ENCODE data around the gene UBE3B.

Gene UBE3B

DNA sequence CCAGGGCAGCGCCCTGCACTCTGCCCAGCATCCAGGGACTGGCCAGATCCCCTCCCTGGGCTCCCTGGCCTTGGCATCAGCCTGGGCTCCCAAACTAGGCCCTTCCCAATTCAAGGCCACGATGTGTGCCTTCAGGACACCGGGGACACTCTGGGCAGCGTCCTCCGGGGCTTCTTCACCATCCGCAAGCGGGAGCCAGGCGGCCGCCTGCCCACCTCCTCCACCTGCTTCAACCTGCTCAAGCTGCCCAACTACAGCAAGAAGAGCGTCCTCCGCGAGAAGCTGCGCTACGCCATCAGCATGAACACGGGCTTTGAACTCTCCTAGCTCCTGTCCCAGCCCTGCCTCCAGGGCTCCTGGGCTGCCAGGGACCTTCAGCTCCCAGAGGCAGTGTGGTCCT, 57.0 kb downstream of the UBE3B start:
- TF ChIP-seq CTCF (IDR thresholded peaks at IDR 0.05; ENCODE audit: borderline replicate concordance, insufficient read depth, low read depth, low read length) = no peak

DNA sequence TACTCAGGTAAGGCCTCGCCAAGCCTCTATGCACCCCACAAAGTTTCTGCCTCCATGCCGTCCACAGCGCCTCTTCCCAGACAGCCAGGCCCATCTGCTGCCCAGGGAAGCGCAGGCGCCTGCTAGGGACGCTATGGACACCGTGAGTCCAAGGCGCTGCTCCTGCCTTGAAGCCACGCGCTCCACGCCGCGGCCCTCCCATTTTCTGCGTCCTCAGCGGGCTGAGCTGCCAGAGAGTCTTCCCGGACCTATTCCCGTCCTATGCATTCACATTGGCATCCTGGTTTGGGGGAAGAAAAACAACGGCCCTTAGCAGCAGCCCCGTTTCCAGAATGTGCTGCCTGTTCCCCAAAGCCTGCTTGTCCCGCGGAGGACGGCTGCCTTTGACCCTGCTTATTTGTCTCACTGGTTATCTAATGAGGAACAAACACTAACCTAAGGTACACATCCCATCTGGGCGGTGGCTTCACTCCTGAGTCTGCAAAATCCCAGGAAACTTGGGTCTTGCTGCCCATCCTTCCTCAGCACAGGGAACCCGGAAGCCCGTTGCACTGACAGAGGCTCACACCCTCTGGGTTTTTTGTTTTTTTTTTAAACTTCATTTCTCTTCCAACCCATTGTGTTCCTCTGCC, 57.9 kb downstream of the UBE3B start:
- no peak for TF ChIP-seq CTCF (IDR thresholded peaks at IDR 0.05; ENCODE audit: borderline replicate concordance, insufficient read depth, low read depth, low read length)
- H3K4me3 ChIP-seq (ENCODE audit: low read depth, low read length) = no peak overlapping the region

More for the DNA sequence above, 57.0 kb downstream of the UBE3B start:
- no peak overlapping the region for H3K4me3 ChIP-seq (ENCODE audit: low read depth, low read length)

DNA sequence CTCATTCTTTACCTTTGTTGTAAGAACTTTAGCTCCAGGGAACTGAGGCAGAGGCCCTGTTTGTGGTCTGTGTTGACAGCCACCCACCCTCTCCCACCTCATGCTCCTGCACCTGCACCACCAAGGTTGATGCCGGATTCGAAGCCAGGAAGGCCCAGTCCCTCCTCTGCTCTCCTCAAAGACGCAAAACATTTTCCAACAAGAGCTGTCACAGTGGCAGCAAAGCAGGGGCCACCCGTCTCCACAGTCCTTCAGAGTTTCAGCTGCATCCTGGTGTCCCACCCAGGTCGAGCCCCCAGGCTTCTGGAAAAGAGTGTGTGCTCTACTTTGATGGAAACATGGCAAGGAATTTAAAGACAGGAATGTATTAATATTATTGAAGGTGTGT, 58.4 kb downstream of the UBE3B start:
- TF ChIP-seq CTCF (IDR thresholded peaks at IDR 0.05; ENCODE audit: borderline replicate concordance, insufficient read depth, low read depth, low read length) = no peak
- no peak overlapping the region for H3K4me3 ChIP-seq (ENCODE audit: low read depth, low read length)

DNA sequence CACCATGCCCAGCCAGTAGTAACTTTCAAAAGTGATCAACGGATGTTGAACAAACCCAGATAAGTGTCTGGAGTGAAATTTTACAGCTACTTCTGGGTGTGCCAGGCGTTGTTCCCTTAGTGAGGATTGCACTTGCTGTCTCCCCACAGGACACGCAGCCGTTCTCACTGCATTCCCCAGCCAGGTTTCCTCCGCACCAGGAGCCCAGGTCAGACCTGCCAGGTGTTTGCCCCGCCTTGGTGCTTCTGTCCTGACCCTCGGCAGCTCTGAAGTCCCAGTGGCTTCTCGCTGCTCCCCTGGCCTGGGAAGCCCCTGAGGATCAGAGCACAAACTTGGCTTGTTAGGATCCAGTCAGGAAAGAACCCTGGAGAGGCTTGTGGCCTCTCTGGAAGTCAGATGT, 59.7 kb downstream of the UBE3B start:
- no peak for TF ChIP-seq CTCF (IDR thresholded peaks at IDR 0.05; ENCODE audit: borderline replicate concordance, insufficient read depth, low read depth, low read length)
- no peak overlapping the region for H3K4me3 ChIP-seq (ENCODE audit: low read depth, low read length)

- H3K4me3 ChIP-seq (ENCODE audit: low read depth, low read length) = no peak overlapping the region
Measured at GRCh38 chr12:109538191-109538863, 60.9 kb downstream of the UBE3B start.

GRCh38 chr12:109539508-109539907, 62.1 kb downstream of the UBE3B start:
- no peak overlapping the region for H3K4me3 ChIP-seq (ENCODE audit: low read depth, low read length)
- TF ChIP-seq CTCF (IDR thresholded peaks at IDR 0.05; ENCODE audit: borderline replicate concordance, insufficient read depth, low read depth, low read length) = no peak

More at GRCh38 chr12:109538191-109538863, 60.9 kb downstream of the UBE3B start:
- no peak for TF ChIP-seq CTCF (IDR thresholded peaks at IDR 0.05; ENCODE audit: borderline replicate concordance, insufficient read depth, low read depth, low read length)

Data from GM12875 (cell line).